ENCODE measurements around the gene CEP43. TPM values are rescaled to one million over a fixed set of nuclear protein-coding genes. Genes with fewer than 3 reads are reported as not detected.

Gene CEP43
- total and polyA plus RNA-seq, 2 of the 8 experiments (the other 6 are each of a cell fraction or from before 2014, with no cell fraction given): 12.0 to 31.2 TPM

- Histone ChIP-seq H2AK5ac (ENCODE audit: low read depth, low read length) (no peak overlapping the region), H3K4ac (replicated peaks; ENCODE audit: insufficient read length, low read depth, low read length) (peak overlapping the region; percentile 94), H4K5ac (ENCODE audit: insufficient read length, low read depth, low read length) (no peak overlapping the region), H3K23ac (ENCODE audit: insufficient read length) (no peak overlapping the region), H2BK5ac (ENCODE audit: low read depth, low read length) (no peak overlapping the region), H3K18ac (ENCODE audit: extremely low read depth, low read length) (no peak overlapping the region), H3K4me2 (ENCODE audit: insufficient read depth in 1 of 2, low read depth in 2 of 2, low read length in 2 of 2) (no peak overlapping the region), H3K9ac (replicated peaks in 1 of 4; ENCODE audit: extremely low read depth in 1 of 4, low read depth in 3 of 4, low read length in 3 of 4) (no peak overlapping the region), H3K4me1 (replicated peaks in 1 of 4; ENCODE audit: control insufficient read depth in 3 of 4, insufficient read depth in 4 of 4, low read length in 3 of 4) (peaks cover 3 to 14% (median 9%) of the 10 kb centered on the region in 4 experiments), H3K27ac (ENCODE audit: low read depth, low read length) (no peak overlapping the region), H4K8ac (ENCODE audit: extremely low read depth, insufficient read depth, low read length) (no peak overlapping the region), H3K36me3 (ENCODE audit: control insufficient read depth in 2 of 4, insufficient read depth in 4 of 4, low read length in 3 of 4) (peaks cover 0 to 10% (median 2%) of the 10 kb centered on the region in 4 experiments; a peak in 2 of 8 replicates), H3K23me2 (ENCODE audit: low read depth, low read length) (peaks cover 17% of the 10 kb centered on the region; the same call in 1 of the 2 replicates), H3K79me1 (ENCODE audit: low read depth, low read length) (peaks cover 3% of the 10 kb centered on the region), H3K56ac (replicated peaks; ENCODE audit: insufficient read length, low read depth, low read length) (no peak overlapping the region), H2BK12ac (ENCODE audit: low read depth, low read length) (no peak overlapping the region), H3K14ac (ENCODE audit: insufficient read length) (no peak overlapping the region), H4K20me1 (replicated peaks in 1 of 2; ENCODE audit: control insufficient read depth in 1 of 2, insufficient read depth in 2 of 2, low read length in 2 of 2) (peaks cover 0 to 2% of the 10 kb centered on the region in 2 experiments), H3K79me2 (ENCODE audit: control insufficient read depth in 1 of 2, insufficient read depth in 2 of 2, low read length in 2 of 2) (no peaks in the 10 kb centered on the region; a peak in 1 of 4 replicates), H2BK20ac (ENCODE audit: low read length) (no peak overlapping the region), H2BK15ac (ENCODE audit: low read length) (no peak overlapping the region), H2AFZ (ENCODE audit: low read length) (no peak overlapping the region), H4K91ac (replicated peaks; ENCODE audit: insufficient read length, low read length) (peak overlapping the region; percentile 54), H3K9me3 (ENCODE audit: insufficient read depth in 2 of 2, low read depth in 1 of 2, low read length in 1 of 2) (peaks cover 6 to 8% of the 10 kb centered on the region in 2 experiments), H3K27me3 (replicated peaks in 1 of 4; ENCODE audit: control insufficient read depth in 3 of 4, extremely low read depth in 1 of 4, insufficient read depth in 3 of 4, low read length in 3 of 4) (peaks cover 0 to 6% (median 0%) of the 10 kb centered on the region in 4 experiments; a peak in 3 of 7 replicates), H2BK120ac (replicated peaks; ENCODE audit: low read depth, low read length) (no peak overlapping the region), H3K4me3 (ENCODE audit: extremely low read depth in 1 of 4, insufficient read depth in 2 of 4, low read depth in 3 of 4, low read length in 4 of 4) (no peak overlapping the region)
- POLR2A ChIA-PET (ENCODE audit: partially characterized antibody): no interaction called here
- 91% methylated on average over 17 of the region's 17 CpGs; no CpG with 5 or more reads in 1 of the 2 experiments for WGBS, 2 experiments (ENCODE audit: extremely low coverage in 1 of 2, insufficient coverage in 1 of 2, insufficient read length in 1 of 2, insufficient replicate concordance in 2 of 2, low coverage in 1 of 2, low lambda C conversion rate in 2 of 2, missing lambda C conversion rate in 1 of 2)
- FAIRE-seq: no peak
- CTCF ChIA-PET (ENCODE audit: partially characterized antibody): interaction anchor here (0.6 to 5.7 kb wide), 15 partner anchors 9 to 1466 kb away, joined by 3 to 51 read pairs (median 4); no protein-coding TSS in a partner anchor
- no peak for DNase-seq (ENCODE audit: low read depth in 1 of 2, low spot score in 2 of 2)
- no peak for TF ChIP-seq ASH2L (IDR thresholded peaks at IDR 0.05; ENCODE audit: low read length)
- TF ChIP-seq CHD1 (IDR thresholded peaks at IDR 0.05; ENCODE audit: low read depth, low read length): no peak
- TF ChIP-seq MAFK (IDR thresholded peaks at IDR 0.05; ENCODE audit: low read depth, low read length): no peak
- no peak for TF ChIP-seq MAX (IDR thresholded peaks at IDR 0.05)
- no peak for TF ChIP-seq SAP30 (IDR thresholded peaks at IDR 0.05; ENCODE audit: insufficient read depth, insufficient replicate concordance, low read length)
- no peak for TF ChIP-seq SP1 (IDR thresholded peaks at IDR 0.05; ENCODE audit: low read depth, low read length)
- no peak for TF ChIP-seq BCL11A (IDR thresholded peaks at IDR 0.05; ENCODE audit: low read depth in 2 of 2, low read length in 2 of 2)
- TF ChIP-seq ATF3 (IDR thresholded peaks at IDR 0.05; ENCODE audit: insufficient read depth, low read depth, low read length): no peak
- no peak for TF ChIP-seq GTF2F1 (IDR thresholded peaks at IDR 0.05; ENCODE audit: borderline replicate concordance, low read depth, low read length)
- no peak for TF ChIP-seq BRCA1 (IDR thresholded peaks at IDR 0.05; ENCODE audit: low read depth, low read length)
- no peak for TF ChIP-seq SRF (IDR thresholded peaks at IDR 0.05; ENCODE audit: low read depth, low read length)
Measured at GRCh38 chr6:166952567-166953486, 46.4 kb upstream of the CEP43 start.
